Fibroblast of skin of right quadriceps (primary cell): Measurements from ENCODE around the gene HMGN1.

Source experiments
- DNase-seq: peaks from one replicate; pipeline ENCODE4 v3.0.0-alpha.2; 2013

The HMGN1 gene

GRCh38 chr21:39366563-39366962, 17.7 kb upstream of the HMGN1 start:
- DNase-seq, result no peak

GRCh38 chr21:39364949-39365348, 16.1 kb upstream of the HMGN1 start:
- no peak for DNase-seq

- DNase-seq, result no peak
Observed at GRCh38 chr21:39363607-39364555, 15.0 kb upstream of the HMGN1 start.

DNA sequence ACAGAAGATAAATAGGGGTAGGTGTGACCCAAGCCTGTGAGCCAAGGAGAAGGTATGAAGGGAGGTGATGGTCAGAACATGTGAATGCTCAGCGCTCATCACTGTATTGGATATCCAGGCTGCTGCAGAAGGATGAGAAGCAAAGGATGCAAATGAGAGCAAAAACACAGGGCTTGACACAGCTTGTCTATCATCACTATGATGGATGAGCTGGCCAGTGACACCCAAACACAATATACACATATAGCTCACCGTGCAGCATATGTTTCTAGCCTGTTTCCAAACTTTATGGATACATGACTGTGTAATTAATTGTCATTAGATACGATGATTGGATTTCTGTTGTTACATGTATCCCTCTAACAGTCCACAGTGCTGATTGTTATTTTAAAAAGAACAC, 13.8 kb upstream of the HMGN1 start:
- no peak for DNase-seq

GRCh38 chr21:39359382-39359781, 10.5 kb upstream of the HMGN1 start:
- DNase-seq, result no peak

DNA sequence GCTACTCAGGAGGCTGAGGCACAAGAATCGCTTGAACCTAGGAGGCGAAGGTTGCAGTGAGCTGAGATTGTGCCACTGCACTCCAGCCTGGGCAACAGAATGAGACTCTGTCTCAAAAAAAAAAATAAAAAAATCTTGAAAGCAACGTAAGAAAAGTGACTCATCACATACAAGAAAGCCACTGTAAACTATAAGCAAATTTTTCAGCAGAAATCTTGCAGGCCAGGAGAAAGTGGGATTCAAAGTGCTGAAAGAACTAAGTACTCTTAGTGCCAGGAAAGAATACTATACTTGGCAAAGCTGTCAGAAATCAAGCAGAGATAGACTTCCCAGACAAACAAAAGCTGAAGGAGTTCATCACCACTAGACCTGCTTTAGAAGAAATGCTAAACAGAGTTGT, 4.4 kb upstream of the HMGN1 start:
- no peak for DNase-seq

DNA sequence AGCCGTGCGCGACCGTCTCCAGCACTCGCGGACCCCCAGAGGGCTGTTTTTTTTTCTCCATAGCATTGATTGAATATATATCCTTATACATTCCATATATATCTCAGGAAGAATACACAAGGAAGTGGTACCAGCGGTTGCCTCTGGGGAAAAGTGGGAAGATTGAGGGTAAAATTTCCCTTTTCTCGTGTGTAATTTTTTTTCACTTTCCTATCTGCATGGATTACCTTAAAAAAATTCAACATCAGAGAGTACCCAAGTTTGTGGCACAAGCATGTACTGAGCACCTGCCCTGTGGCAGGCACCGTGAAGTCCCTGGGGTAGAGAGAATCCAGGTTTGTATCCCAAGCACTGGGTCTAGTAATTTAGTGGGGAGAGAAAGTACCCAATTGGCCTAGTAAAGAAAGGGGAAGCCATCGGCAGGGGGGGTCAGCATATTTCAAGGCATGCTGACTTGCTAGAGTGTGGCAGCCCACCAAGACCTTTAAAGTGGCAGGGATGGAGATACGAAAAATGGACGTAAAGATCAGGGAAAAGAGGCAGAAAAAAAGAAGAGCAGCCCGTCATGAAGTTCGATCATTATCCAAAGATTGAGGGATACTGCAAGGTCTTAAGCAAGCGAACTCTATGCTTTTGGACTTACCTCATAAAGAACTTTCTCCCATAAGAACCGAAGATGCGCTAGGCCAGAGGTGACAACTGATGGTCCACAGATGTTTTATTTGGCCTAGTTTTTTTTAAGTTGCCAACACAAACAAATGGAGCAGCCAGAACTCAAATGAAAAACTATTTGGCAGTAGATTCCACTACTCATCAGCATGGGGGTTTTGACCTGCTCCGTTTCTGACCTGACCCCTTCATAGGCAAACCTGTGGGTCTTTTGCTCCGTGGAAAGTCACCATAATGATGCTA, 1.5 kb upstream of the HMGN1 start:
- DNase-seq, result no peak

GRCh38 chr21:39349211-39350093, 564 bp upstream of the HMGN1 start:
- DNase-seq, result peak; percentile 96

DNA sequence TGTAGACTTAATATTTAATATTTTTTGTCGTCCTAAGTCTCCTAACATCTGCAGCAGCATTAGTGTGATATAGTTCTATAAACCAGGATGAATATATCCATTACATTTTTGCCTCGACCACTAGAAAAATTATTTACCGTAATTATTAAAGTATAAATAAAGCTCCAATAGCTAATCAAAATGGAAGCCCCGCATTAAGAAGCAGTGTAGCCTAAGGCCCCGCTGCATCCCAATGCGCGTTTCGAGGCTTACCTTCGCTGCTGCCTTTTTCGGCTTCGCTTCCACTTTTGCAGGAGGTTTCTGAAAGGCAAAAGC, 891 bp downstream of the HMGN1 start:
- DNase-seq, result no peak

- no peak for DNase-seq
Observed at GRCh38 chr21:39347537-39347936, 1.4 kb downstream of the HMGN1 start.

DNA sequence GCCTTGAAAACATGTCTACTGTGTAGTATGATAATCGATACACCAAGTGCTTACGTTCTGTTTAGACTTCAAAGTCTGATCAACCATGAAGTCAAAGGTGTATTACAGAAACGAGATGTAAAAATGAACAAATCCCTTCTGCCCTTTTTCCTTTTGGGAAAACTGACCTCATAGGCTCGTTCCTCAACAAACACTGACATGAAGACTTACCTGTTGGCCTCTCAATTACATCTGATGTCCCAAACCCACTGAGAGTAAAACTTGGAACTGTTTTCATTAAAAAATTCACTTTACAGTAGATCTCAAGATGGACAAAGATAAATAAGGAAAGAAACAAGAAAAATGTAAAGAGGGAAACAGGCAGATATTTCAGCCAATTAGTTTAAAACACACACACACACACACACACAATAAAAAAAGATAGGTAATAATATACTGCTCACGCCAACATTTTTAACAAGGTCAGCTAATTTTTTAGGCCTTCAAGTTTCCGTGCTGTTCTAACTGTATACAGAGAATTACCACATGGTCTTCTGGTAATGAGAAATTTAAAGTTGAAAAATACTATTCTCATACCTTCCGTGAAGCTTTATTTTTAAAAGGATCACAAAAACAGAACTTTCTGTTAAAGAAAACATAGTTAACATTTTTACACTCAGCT, 2.1 kb downstream of the HMGN1 start:
- no peak for DNase-seq

GRCh38 chr21:39346206-39346605, 2.7 kb downstream of the HMGN1 start:
- no peak for DNase-seq

DNA sequence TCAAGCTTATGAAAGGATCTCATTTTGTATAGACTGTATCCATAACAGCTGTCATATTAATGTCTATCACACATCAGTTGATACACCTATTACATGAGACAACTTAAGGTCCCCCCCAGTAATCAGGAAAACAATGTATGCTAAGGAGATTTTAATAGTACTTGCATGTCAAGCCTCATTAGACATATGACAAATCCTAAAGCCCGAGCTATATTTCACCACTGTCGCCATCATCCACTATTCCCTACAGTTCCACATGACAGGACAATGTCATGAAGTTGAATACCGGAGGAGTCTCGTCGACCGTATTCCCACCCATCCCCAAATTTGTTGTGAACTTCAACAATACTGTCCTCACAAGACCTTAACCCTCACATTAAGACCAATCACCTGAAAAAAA, 3.4 kb downstream of the HMGN1 start:
- DNase-seq, result no peak

DNA sequence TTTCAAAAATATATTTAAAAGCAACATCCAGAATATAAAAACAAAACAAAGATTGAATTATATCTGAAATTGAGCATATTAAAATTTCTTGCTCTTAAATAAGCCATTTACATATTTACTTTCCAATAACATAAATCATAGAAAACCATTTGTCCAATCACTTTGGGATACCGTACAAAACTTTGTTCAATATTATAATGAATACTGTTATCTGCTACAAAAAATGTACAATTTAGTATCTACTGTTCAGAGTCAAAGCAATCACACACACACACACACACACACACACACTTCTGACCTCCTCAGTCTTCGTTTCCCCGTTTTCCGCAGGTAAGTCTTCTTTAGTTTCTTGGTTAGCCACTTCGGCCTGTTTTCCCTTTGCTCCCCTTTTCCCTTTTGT, 4.0 kb downstream of the HMGN1 start:
- no peak for DNase-seq

- DNase-seq, result no peak
Observed at GRCh38 chr21:39341249-39341923, 7.5 kb downstream of the HMGN1 start.

GRCh38 chr21:39340687-39341086, 8.2 kb downstream of the HMGN1 start:
- DNase-seq, result no peak

- no peak for DNase-seq
Observed at GRCh38 chr21:39339231-39339630, 9.7 kb downstream of the HMGN1 start.

DNA sequence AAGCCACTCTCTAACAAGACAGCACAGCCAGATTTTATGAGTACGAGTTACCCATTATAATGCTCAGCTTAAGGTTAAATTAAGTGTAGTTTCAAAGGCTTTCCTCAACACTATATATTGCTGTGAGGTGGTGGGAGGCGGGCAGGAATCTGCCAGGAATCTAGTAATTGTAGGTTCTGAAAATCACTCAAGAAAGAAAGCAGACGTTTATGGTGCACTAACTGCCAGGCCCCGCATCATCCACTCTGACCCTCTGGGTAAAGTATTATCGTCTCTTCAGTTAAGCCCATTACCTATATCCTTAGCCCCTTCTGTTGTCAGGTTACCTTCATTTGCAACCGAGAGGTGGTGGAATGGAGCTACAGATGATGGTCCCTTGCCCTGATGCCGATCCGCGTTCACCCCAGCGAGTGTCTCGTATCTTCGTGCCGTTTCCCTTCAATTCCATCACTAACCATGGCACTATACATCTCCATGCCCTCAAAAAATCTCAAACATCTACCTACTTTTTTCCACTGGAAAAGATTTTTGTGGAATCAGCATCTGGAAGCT, 12.4 kb downstream of the HMGN1 start:
- DNase-seq, result no peak

DNA sequence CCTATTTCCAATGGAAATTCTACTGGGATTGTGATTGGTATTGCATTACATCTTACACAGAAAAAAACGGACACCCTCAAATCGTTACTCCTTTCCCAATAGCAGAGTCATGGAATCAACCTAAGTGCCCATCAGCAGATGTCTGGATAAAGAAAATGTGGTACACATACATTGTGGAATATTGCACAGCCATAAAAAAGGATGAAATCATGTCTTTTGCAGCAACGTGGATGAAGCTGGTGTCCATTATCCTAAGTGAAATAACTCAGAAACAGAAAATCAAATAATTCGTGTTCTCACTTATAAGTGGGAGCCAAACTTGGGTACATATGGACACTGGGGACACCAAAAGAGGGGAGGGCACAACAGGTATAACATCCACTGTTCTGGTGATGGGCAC, 14.3 kb downstream of the HMGN1 start:
- DNase-seq, result no peak

- no peak for DNase-seq
Observed at GRCh38 chr21:39332175-39332574, 16.7 kb downstream of the HMGN1 start.

DNA sequence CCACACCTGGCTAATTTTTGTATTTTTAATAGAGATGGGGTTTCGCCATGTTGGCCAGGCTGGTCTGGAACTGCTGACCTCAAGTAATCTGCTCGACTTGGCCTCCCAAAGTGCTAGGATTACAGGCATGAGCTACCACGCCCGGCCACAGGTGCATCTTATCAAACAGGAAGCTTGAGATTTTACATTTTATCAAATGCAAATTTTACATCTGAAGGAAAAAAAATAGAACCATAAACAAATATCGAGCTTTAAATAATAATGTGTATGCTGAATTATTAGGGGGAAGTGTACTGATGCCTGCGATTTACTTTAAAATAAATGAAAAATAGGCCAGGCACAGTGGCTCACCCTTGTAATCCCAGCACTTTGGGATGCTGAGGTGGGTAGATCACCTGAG, 18.9 kb downstream of the HMGN1 start:
- DNase-seq, result no peak

- DNase-seq, result no peak
Observed at GRCh38 chr21:39327727-39328126, 21.2 kb downstream of the HMGN1 start.
